ENCODE measurements around the gene POLN.

DNA sequence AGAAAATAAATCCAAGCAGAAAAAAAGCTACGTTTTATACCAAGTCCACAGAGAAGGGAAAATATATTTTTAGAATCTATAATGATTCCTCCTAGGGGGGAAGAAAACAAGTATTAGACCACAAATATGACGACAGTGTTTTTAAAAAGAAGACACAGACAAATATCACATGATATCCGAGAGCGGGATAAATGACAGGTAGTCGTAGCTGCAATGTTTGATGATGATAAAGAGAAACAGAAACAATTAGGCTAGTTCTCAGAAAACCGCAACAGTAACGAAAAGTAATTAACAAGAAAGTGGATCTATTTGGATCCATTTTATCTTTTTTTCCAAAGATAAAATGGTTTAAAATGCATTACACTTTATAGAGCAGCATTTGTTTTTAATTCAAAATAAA, 918 bp downstream of the POLN start:
- TF ChIP-seq, protein P1, sequence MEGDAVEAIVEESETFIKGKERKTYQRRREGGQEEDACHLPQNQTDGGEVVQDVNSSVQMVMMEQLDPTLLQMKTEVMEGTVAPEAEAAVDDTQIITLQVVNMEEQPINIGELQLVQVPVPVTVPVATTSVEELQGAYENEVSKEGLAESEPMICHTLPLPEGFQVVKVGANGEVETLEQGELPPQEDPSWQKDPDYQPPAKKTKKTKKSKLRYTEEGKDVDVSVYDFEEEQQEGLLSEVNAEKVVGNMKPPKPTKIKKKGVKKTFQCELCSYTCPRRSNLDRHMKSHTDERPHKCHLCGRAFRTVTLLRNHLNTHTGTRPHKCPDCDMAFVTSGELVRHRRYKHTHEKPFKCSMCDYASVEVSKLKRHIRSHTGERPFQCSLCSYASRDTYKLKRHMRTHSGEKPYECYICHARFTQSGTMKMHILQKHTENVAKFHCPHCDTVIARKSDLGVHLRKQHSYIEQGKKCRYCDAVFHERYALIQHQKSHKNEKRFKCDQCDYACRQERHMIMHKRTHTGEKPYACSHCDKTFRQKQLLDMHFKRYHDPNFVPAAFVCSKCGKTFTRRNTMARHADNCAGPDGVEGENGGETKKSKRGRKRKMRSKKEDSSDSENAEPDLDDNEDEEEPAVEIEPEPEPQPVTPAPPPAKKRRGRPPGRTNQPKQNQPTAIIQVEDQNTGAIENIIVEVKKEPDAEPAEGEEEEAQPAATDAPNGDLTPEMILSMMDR (conservative IDR thresholded peaks at IDR 0.05; ENCODE audit: low read length): no peak
- no peak for TF ChIP-seq EZH2phosphoT487 (IDR thresholded peaks at IDR 0.05; ENCODE audit: borderline replicate concordance, low read depth, low read length)

Measured in OCI-LY7 (cell line).